ENCODE results near the gene RUBCNL. TPM values are rescaled to one million over a fixed set of nuclear protein-coding genes. Genes with fewer than 3 reads are reported as not detected.

RUBCNL gene
- total RNA-seq, 1 donor from 2014 or later, result 168 TPM

Other genes starting within 250 kb of the RUBCNL start
- 948 and 977 TPM in 2 replicates for gene LCP1, start 205.1 kb downstream of the RUBCNL start, total RNA-seq
- 0.10 TPM in 1 of 2 replicates, not detected in the other for gene LRRC63, start 175.3 kb downstream of the RUBCNL start, total RNA-seq
- gene LRCH1, start 165.9 kb upstream of the RUBCNL start, total RNA-seq, result 44.0 and 46.3 TPM in 2 replicates

Data from activated B cell treated with CpG ODN at 0.5 μM for 24 hours (primary cell).